Measurements from ENCODE around the gene PNPLA4.

PNPLA4 gene

DNA sequence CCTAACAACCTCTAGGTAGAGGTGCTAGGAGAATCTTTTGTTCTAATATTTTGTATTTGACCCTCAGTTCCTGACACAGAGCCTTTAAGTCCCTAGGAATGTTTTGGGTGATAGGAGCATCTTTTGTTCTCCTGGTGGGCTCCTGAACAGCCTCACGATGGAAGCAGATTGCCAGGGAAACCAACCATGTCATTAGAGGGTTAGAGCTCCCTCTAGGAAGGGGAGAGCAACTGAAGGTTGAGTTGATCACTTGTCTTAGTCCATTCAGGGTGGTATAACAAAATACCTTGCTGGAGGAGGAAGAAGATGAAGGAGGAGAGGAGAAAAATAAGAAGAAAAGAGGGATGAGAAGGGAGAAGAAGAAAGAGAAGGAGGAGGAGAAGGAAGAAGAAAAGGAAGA, 75.0 kb downstream of the PNPLA4 start:
- no peak for DNase-seq

Measured in femur (tissue), 1 donor.